Hepatocyte (in vitro differentiated cells): ENCODE results near the gene ARHGEF4.
"Not testable (repeated sequence)": the region's sequence is repeated elsewhere in the genome, so short reads cannot be mapped to it uniquely, and the experiment has no call there.

Experiments used
- EZH2 ChIP-seq: fragments of 200-600 bp; sonication (generic); IDR thresholded peaks from 2 replicates; pipeline ENCODE4 v1.6.1; 2016; ENCODE audit warnings: antibody characterized with exemption, mild to moderate bottlenecking, borderline replicate concordance
- EZH2phosphoT487 ChIP-seq: fragments of 200-600 bp; sonication (generic); IDR thresholded peaks from one replicate; pipeline ENCODE4 v1.6.1; 2018; ENCODE audit warnings: antibody characterized with exemption, mild to moderate bottlenecking, low read depth, moderate library complexity; ENCODE audit not compliant: unreplicated experiment, severe bottlenecking
- TF ChIP-seq, protein P1 (sequence below): fragments of 200-600 bp; sonication (generic); IDR thresholded peaks from 2 replicates; pipeline ENCODE4 v1.5.1; 2016; ENCODE audit warnings: antibody characterized with exemption, mild to moderate bottlenecking; ENCODE audit not compliant: poor library complexity

DNA sequence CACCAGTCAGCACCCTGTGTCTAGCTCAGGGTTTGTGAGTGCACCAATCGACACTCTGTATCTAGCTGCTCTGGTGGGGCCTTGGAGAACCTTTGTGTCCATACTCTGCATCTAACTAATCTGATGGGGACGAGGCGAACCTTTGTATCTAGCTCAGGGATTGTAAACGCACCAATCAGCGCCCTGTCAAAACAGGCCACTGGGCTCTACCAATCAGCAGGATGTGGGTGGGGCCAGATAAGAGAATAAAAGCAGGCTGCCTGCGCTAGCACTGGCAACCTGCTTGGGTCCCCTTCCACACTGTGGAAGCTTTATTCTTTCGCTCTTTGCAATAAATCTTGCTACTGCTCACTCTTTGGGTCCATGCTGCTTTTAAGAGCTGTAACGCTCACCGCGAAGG lies 155.3 kb downstream of the ARHGEF4 start:
- TF ChIP-seq, protein P1, sequence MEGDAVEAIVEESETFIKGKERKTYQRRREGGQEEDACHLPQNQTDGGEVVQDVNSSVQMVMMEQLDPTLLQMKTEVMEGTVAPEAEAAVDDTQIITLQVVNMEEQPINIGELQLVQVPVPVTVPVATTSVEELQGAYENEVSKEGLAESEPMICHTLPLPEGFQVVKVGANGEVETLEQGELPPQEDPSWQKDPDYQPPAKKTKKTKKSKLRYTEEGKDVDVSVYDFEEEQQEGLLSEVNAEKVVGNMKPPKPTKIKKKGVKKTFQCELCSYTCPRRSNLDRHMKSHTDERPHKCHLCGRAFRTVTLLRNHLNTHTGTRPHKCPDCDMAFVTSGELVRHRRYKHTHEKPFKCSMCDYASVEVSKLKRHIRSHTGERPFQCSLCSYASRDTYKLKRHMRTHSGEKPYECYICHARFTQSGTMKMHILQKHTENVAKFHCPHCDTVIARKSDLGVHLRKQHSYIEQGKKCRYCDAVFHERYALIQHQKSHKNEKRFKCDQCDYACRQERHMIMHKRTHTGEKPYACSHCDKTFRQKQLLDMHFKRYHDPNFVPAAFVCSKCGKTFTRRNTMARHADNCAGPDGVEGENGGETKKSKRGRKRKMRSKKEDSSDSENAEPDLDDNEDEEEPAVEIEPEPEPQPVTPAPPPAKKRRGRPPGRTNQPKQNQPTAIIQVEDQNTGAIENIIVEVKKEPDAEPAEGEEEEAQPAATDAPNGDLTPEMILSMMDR: not testable (repeated sequence)
- TF ChIP-seq EZH2, EZH2phosphoT487: not testable (repeated sequence)
